ENCODE measurements around the gene AP1G2. TPM values are rescaled to one million over a fixed set of nuclear protein-coding genes. Genes with fewer than 3 reads are reported as not detected.

Gene AP1G2
- total and polyA plus RNA-seq, 2 of the 13 experiments (the other 11 are each of a cell fraction or from before 2014, with no cell fraction given) = 96.9 to 611 TPM

- TF ChIP-seq ZNF335 (CRISPR knock-in tag; IDR thresholded peaks at IDR 0.05) = no peak
- TF ChIP-seq PRMT3 (CRISPR knock-in tag; IDR thresholded peaks at IDR 0.05; ENCODE audit: borderline replicate concordance, low read depth) = no peak
- no peak for TF ChIP-seq TOE1 (CRISPR knock-in tag; IDR thresholded peaks at IDR 0.05)
- no peak for TF ChIP-seq BCL6 (CRISPR knock-in tag; IDR thresholded peaks at IDR 0.05)
- TF ChIP-seq ZSCAN31 (CRISPR knock-in tag; IDR thresholded peaks at IDR 0.05; ENCODE audit: low read depth) = no peak; the same call in 1 of the 2 replicates
- no peak; the same call in 1 of the 2 replicates for TF ChIP-seq SRY (CRISPR knock-in tag; IDR thresholded peaks at IDR 0.05)
- TF ChIP-seq ZNF792 (CRISPR knock-in tag; IDR thresholded peaks at IDR 0.05) = no peak
- no peak for TF ChIP-seq ZNF180 (CRISPR knock-in tag; IDR thresholded peaks at IDR 0.05; ENCODE audit: borderline replicate concordance, low read depth)
- no peak for TF ChIP-seq NONO (IDR thresholded peaks at IDR 0.05)
- TF ChIP-seq NONO (CRISPR knock-in tag; conservative IDR thresholded peaks at IDR 0.05) = peak; percentile 17; the same call in 1 of the 2 replicates
- TF ChIP-seq ZNF574 (CRISPR knock-in tag; IDR thresholded peaks at IDR 0.05) = no peak; the same call in 1 of the 2 replicates
- no peak for TF ChIP-seq ZBTB43 (CRISPR knock-in tag; conservative IDR thresholded peaks at IDR 0.05)
- TF ChIP-seq IKZF1 (IDR thresholded peaks at IDR 0.05) = no peak
- no peak for TF ChIP-seq ZNF670 (CRISPR knock-in tag; IDR thresholded peaks at IDR 0.05; ENCODE audit: borderline replicate concordance)
- TF ChIP-seq ZEB1 (IDR thresholded peaks at IDR 0.05; ENCODE audit: insufficient replicate concordance, low read depth) = no peak
- TF ChIP-seq ZNF318 (CRISPR knock-in tag; IDR thresholded peaks at IDR 0.05) = peak; percentile 12; the same call in 1 of the 2 replicates
- 0 out of 2 replicates have a peak, but pooled peaks have one; percentile 25 for TF ChIP-seq EZH2 (conservative IDR thresholded peaks at IDR 0.05; ENCODE audit: low read depth, low read length)
- no peak for TF ChIP-seq MEIS2 (CRISPR knock-in tag; IDR thresholded peaks at IDR 0.05)
These were observed 4.3 kb upstream of the AP1G2 start (continued) for GRCh38 chr14:23571701-23572523.
